Nephron (organoid): Measurements from ENCODE around the gene WDR36.

Experiments used
- H3K27ac Mint-ChIP-seq, 3 experiments: 2 replicates each; pipeline ENCODE4 v1.8.0; 2020; ENCODE audit warnings: mixed read lengths in 3 of 3, mild to moderate bottlenecking in 2 of 3, moderate library complexity in 1 of 3
- H3K27me3 Mint-ChIP-seq: 2 replicates; pipeline ENCODE4 v1.8.0; 2021; ENCODE audit warnings: low read depth, mild to moderate bottlenecking, moderate library complexity, mixed read lengths
- H3K36me3 Mint-ChIP-seq: 2 replicates; pipeline ENCODE4 v1.8.0; 2020; ENCODE audit warnings: low read depth, mixed read lengths
- H3K4me1 Mint-ChIP-seq: 2 replicates; pipeline ENCODE4 v1.8.0; 2020; ENCODE audit warnings: mixed read lengths
- H3K4me3 Mint-ChIP-seq, 3 experiments: 2 replicates each; pipeline ENCODE4 v1.8.0; 2020; ENCODE audit warnings: mild to moderate bottlenecking in 3 of 3, mixed read lengths in 3 of 3, moderate library complexity in 2 of 3
- H3K9me3 Mint-ChIP-seq: 2 replicates; pipeline ENCODE4 v1.8.0; 2020; ENCODE audit warnings: mixed read lengths
- TF ChIP-seq, protein P1 (sequence below), 3 experiments: fragments of 200-600 bp; sonication (generic); IDR thresholded peaks; one replicate each; pipeline ENCODE4 v1.5.0; 2021; ENCODE audit warnings: antibody characterized with exemption in 3 of 3; ENCODE audit not compliant: unreplicated experiment in 3 of 3

WDR36 gene

DNA sequence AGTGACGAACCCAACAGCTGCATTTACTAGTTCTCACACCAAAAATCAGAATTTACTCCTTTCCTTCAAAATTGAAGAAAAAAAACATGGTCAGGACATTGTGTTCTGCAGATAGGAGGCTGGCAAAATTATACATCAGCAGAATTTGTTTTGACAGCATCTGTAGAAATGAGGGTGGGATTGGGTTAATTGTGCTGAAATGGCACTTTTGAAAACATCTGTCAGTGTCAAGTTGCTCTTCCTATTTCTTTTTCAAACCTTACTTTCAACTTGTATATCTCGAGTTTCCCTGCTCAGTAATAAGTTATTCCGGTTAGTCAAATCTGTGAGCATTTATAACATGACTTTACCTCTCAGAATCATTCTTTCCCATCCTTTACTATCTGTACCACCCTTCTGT lies 19.8 kb downstream of the WDR36 start:
- TF ChIP-seq, protein P1, sequence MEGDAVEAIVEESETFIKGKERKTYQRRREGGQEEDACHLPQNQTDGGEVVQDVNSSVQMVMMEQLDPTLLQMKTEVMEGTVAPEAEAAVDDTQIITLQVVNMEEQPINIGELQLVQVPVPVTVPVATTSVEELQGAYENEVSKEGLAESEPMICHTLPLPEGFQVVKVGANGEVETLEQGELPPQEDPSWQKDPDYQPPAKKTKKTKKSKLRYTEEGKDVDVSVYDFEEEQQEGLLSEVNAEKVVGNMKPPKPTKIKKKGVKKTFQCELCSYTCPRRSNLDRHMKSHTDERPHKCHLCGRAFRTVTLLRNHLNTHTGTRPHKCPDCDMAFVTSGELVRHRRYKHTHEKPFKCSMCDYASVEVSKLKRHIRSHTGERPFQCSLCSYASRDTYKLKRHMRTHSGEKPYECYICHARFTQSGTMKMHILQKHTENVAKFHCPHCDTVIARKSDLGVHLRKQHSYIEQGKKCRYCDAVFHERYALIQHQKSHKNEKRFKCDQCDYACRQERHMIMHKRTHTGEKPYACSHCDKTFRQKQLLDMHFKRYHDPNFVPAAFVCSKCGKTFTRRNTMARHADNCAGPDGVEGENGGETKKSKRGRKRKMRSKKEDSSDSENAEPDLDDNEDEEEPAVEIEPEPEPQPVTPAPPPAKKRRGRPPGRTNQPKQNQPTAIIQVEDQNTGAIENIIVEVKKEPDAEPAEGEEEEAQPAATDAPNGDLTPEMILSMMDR (IDR thresholded peaks at IDR 0.05; ENCODE audit: unreplicated experiment in 3 of 3): no peak
- H3K9me3 Mint-ChIP-seq: no peaks in the 10 kb centered on the region
- H3K27me3 Mint-ChIP-seq: no peaks in the 10 kb centered on the region
- no peak overlapping the region for H3K27ac Mint-ChIP-seq
- H3K4me1 Mint-ChIP-seq: no peaks in the 10 kb centered on the region
- peaks cover 34% of the 10 kb centered on the region for H3K36me3 Mint-ChIP-seq
- no peak overlapping the region for H3K4me3 Mint-ChIP-seq

DNA sequence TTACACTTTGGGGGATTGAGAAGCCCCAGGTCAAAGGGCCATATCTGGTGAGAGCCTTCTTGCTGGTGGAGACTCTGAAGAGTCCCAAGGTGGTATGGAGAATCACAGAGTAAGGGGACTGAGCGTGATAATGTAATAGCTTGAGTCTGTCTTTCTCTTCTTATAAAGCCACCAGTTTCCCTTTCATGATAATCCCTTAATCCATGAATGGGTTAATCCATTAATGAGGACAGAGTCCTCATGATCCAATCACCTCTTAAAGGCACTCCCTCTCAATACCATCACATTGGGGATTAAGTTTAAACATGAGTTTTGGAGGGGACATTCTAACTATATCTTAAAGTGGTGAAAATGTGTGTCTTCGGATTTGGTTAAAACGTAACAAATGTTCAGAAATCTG lies 21.5 kb downstream of the WDR36 start:
- TF ChIP-seq, protein P1 (IDR thresholded peaks at IDR 0.05; ENCODE audit: unreplicated experiment in 3 of 3): no peak
- H3K36me3 Mint-ChIP-seq: peaks cover 32% of the 10 kb centered on the region
- no peak overlapping the region for H3K27ac Mint-ChIP-seq
- H3K9me3 Mint-ChIP-seq: no peaks in the 10 kb centered on the region
- no peak overlapping the region for H3K4me3 Mint-ChIP-seq
- no peaks in the 10 kb centered on the region for H3K27me3 Mint-ChIP-seq
- H3K4me1 Mint-ChIP-seq: peaks cover 6% of the 10 kb centered on the region

GRCh38 chr5:111115229-111115628 lies 23.1 kb downstream of the WDR36 start:
- Mint-ChIP-seq H3K4me3 (no peak overlapping the region), H3K27me3 (no peaks in the 10 kb centered on the region), H3K27ac (no peak overlapping the region), H3K4me1 (peaks cover 13% of the 10 kb centered on the region), H3K9me3 (no peaks in the 10 kb centered on the region), H3K36me3 (peaks cover 35% of the 10 kb centered on the region)
- TF ChIP-seq, protein P1 (IDR thresholded peaks at IDR 0.05; ENCODE audit: unreplicated experiment in 3 of 3): no peak

DNA sequence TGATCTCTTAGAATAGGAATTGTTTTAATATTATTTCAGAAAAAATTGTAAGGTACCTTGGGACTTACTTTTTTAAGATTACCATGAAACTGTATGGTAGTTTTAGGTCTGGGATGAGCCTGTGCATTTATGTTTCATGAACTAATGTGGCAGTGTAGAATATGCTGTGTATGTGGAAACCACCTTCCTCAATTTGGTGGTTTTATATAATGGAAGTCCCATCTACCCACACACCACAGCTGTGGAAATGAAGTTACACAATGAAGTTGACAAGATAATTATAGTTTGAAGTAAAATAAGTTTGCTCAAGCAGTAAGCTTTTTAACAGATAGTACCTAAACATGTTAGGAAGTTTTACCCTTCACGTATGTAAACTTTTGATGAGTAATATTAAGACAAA lies 24.4 kb downstream of the WDR36 start:
- peaks cover 39% of the 10 kb centered on the region for H3K36me3 Mint-ChIP-seq

GRCh38 chr5:111117136-111117535 lies 25.0 kb downstream of the WDR36 start:
- Mint-ChIP-seq H3K36me3 (peaks cover 42% of the 10 kb centered on the region), H3K4me1 (peaks cover 13% of the 10 kb centered on the region), H3K4me3 (no peak overlapping the region), H3K27ac (peak overlapping the region in 1 of 3 experiments; percentile 9), H3K27me3 (no peaks in the 10 kb centered on the region), H3K9me3 (no peaks in the 10 kb centered on the region)
- TF ChIP-seq, protein P1 (IDR thresholded peaks at IDR 0.05; ENCODE audit: unreplicated experiment in 3 of 3): no peak

More for the DNA sequence above, 24.4 kb downstream of the WDR36 start:
- TF ChIP-seq, protein P1 (IDR thresholded peaks at IDR 0.05; ENCODE audit: unreplicated experiment in 3 of 3): no peak
- H3K9me3 Mint-ChIP-seq: no peaks in the 10 kb centered on the region
- H3K4me3 Mint-ChIP-seq: no peak overlapping the region
- H3K27me3 Mint-ChIP-seq: no peaks in the 10 kb centered on the region
- peaks cover 13% of the 10 kb centered on the region for H3K4me1 Mint-ChIP-seq
- H3K27ac Mint-ChIP-seq: peak overlapping the region in 1 of 3 experiments; percentile 9

GRCh38 chr5:111119221-111119620 lies 27.1 kb downstream of the WDR36 start:
- H3K4me1 Mint-ChIP-seq: peaks cover 13% of the 10 kb centered on the region
- TF ChIP-seq, protein P1 (IDR thresholded peaks at IDR 0.05; ENCODE audit: unreplicated experiment in 3 of 3): no peak
- H3K36me3 Mint-ChIP-seq: peaks cover 42% of the 10 kb centered on the region
- no peaks in the 10 kb centered on the region for H3K27me3 Mint-ChIP-seq
- H3K27ac Mint-ChIP-seq: peak overlapping the region; percentile 60 to 93 (median 92)
- H3K4me3 Mint-ChIP-seq: peak overlapping the region in 1 of 3 experiments; percentile 4
- H3K9me3 Mint-ChIP-seq: no peaks in the 10 kb centered on the region
